ENCODE data around the gene CD44.

DNA sequence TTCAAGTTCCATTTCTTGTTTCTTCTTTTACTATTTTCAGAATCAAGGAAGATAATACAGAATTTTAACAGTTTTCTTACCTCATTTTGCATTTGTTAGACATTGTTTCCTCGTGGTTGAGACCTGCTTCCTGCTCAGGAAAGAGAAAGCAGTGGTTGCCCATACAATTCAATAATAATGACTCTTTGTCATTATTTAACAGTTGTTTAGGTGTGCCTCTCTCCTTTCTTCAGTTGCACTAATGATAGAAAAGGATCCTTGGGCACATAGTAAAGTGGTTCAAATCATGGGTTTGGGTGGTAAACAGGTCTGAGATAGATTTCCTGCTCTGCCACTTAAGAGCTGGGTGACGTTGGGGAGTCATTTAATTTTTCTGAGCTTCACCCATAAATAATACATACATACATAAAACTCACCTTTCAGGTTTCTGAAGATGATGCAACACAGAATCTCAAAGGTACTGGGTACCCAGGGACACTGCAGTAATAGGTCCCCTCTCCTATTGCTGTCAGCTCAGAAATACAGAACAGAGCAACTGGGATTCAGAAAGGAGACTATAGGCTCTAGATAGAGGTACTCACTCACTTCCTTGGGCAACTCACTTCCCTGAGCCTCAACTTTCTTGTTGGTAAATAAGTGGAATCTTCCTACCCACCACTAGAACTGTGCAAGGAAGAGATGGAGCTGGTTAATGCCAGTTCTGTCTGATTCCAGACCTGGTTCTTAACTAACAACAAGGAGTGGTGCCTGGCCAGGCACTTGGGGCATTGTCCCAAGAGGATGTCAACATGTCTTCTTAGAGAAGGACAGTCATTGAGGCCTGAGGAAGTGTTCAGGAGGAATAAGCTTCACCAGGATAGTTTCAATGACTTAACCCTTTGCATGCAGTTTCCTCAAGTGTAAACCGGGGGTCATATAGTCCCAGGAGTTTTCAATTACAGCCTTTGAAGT is 34.9 kb downstream of the CD44 start:
- TF ChIP-seq EZH2 (IDR thresholded peaks at IDR 0.05; ENCODE audit: insufficient read depth, poor library complexity, severe bottlenecking) = no peak
- no peak for TF ChIP-seq EZH2phosphoT487 (IDR thresholded peaks at IDR 0.05; ENCODE audit: insufficient read depth, low read depth)

Data from GM23248 (cell line).